Neural cell (in vitro differentiated cells): Measurements from ENCODE around the gene CLPSL1. TPM values are rescaled to one million over a fixed set of nuclear protein-coding genes. Genes with fewer than 3 reads are reported as not detected.

Source experiments
- H2AFZ ChIP-seq: fragments of 200-600, 300-800 bp; sonication (generic), shearing (Covaris generic); 2 replicates; pipeline ENCODE4 v1.6.0; 2014; ENCODE audit warnings: low read depth, mild to moderate bottlenecking, antibody characterized with exemption, low read length, moderate library complexity
- H3F3A ChIP-seq: fragments of 200-600 bp; shearing (Covaris generic); 2 replicates; pipeline ENCODE4 v1.6.1; 2016; ENCODE audit warnings: mild to moderate bottlenecking, moderate library complexity, mixed read lengths, antibody characterized with exemption, low read length; ENCODE audit not compliant: insufficient read depth, poor library complexity, severe bottlenecking
- H3K27ac ChIP-seq: fragments of 200-600, 300-800 bp; sonication (generic), shearing (Covaris generic); 2 replicates; pipeline ENCODE4 v1.5.1; 2014; ENCODE audit warnings: mild to moderate bottlenecking, low read length, moderate library complexity
- H3K27me3 ChIP-seq: fragments of 300-800, 200-600 bp; sonication (generic), shearing (Covaris generic); 2 replicates; pipeline ENCODE4 v1.6.0; 2014; ENCODE audit warnings: mild to moderate bottlenecking, low read depth, low read length, moderate library complexity; ENCODE audit not compliant: insufficient read depth
- H3K36me3 ChIP-seq: fragments of 300-800, 200-600 bp; sonication (generic), shearing (Covaris generic); 2 replicates; pipeline ENCODE4 v1.5.1; 2014; ENCODE audit warnings: mild to moderate bottlenecking, antibody characterized with exemption, low read length, moderate library complexity; ENCODE audit not compliant: insufficient read depth
- H3K4me2 ChIP-seq: fragments of 300-800, 200-600 bp; sonication (generic), shearing (Covaris generic); 2 replicates; pipeline ENCODE4 v1.6.0; 2014; ENCODE audit warnings: mild to moderate bottlenecking, low read length
- H3K4me3 ChIP-seq: fragments of 300-800, 200-600 bp; sonication (generic), shearing (Covaris generic); 2 replicates; pipeline ENCODE4 v1.5.1; 2014; ENCODE audit warnings: mild to moderate bottlenecking, low read length, moderate library complexity
- H3K79me2 ChIP-seq: fragments of 200-600 bp; shearing (Covaris generic); replicated peaks from 2 replicates; pipeline ENCODE4 v1.6.0; 2014; ENCODE audit warnings: mild to moderate bottlenecking, low read length, moderate library complexity; ENCODE audit not compliant: insufficient read depth
- H3K9ac ChIP-seq: fragments of 300-800, 200-600 bp; sonication (generic), shearing (Covaris generic); 2 replicates; pipeline ENCODE4 v1.6.1; 2016; ENCODE audit warnings: mild to moderate bottlenecking, low read length, mixed read lengths
- H3K9me2 ChIP-seq: fragments of 200-600 bp; shearing (Covaris generic); 2 replicates; pipeline ENCODE4 v1.6.1; 2016; ENCODE audit warnings: mild to moderate bottlenecking, low read length, mixed read lengths; ENCODE audit not compliant: insufficient read depth
- H3K9me3 ChIP-seq: fragments of 200-600, 300-800 bp; sonication (generic), shearing (Covaris generic); 2 replicates; pipeline ENCODE4 v1.6.1; 2016; ENCODE audit warnings: mild to moderate bottlenecking, mixed run types, low read length, moderate library complexity, mixed read lengths
- H4K20me1 ChIP-seq: fragments of 200-600 bp; shearing (Covaris generic); 2 replicates; pipeline ENCODE4 v1.6.1; 2016; ENCODE audit warnings: mild to moderate bottlenecking, mixed run types; ENCODE audit not compliant: insufficient read depth
- EP300 ChIP-seq: fragments of 450-650 bp; conservative IDR thresholded peaks from 2 replicates; pipeline ENCODE4 v1.6.1; 2014; ENCODE audit warnings: antibody characterized with exemption, mild to moderate bottlenecking, moderate library complexity; ENCODE audit not compliant: poor library complexity, severe bottlenecking
- EZH2 ChIP-seq: fragments of 200-600, 300-800 bp; shearing (Covaris generic), sonication (generic); IDR thresholded peaks from 2 replicates; pipeline ENCODE4 v1.6.1; 2014; ENCODE audit warnings: antibody characterized with exemption, low read length, borderline replicate concordance, mild to moderate bottlenecking; ENCODE audit not compliant: insufficient read depth, poor library complexity, severe bottlenecking
- MXI1 ChIP-seq: fragments of 450-650 bp; conservative IDR thresholded peaks from 2 replicates; pipeline ENCODE4 v1.6.1; 2014; ENCODE audit warnings: antibody characterized with exemption, mild to moderate bottlenecking; ENCODE audit not compliant: poor library complexity, severe bottlenecking
- POLR2AphosphoS5 ChIP-seq: IDR thresholded peaks from 2 replicates; pipeline ENCODE4 v1.6.1; 2012
- RAD21 ChIP-seq: fragments of 450-650 bp; conservative IDR thresholded peaks from 2 replicates; pipeline ENCODE4 v1.6.1; 2014; ENCODE audit warnings: antibody characterized with exemption, mild to moderate bottlenecking, moderate library complexity
- SMC3 ChIP-seq: fragments of 450-650 bp; conservative IDR thresholded peaks from 2 replicates; pipeline ENCODE4 v1.6.1; 2014; ENCODE audit warnings: antibody characterized with exemption, mild to moderate bottlenecking, moderate library complexity; ENCODE audit not compliant: poor library complexity
- TAF1 ChIP-seq: IDR thresholded peaks from 2 replicates; pipeline ENCODE4 v1.6.1; 2012; ENCODE audit warnings: low read depth
- polyA plus RNA-seq: library from polyadenylated mRNA; depleted of rRNA; stranded (reverse); fragments of >200 nt; gene quantifications from 2 replicates; pipeline ENCODE4 v1.2.3, GENCODE V29; 2014
- TF ChIP-seq, protein P1 (sequence below): IDR thresholded peaks from 2 replicates; pipeline ENCODE4 v1.6.1; 2012; ENCODE audit warnings: borderline replicate concordance
- TF ChIP-seq, protein P2 (sequence below): fragments of 450-650 bp; IDR thresholded peaks from 2 replicates; pipeline ENCODE4 v1.5.1; 2014; ENCODE audit warnings: antibody characterized with exemption, mild to moderate bottlenecking, moderate library complexity; ENCODE audit not compliant: poor library complexity, severe bottlenecking

The CLPSL1 gene
- polyA plus RNA-seq, 1 donor from 2014 or later, result not detected

DNA sequence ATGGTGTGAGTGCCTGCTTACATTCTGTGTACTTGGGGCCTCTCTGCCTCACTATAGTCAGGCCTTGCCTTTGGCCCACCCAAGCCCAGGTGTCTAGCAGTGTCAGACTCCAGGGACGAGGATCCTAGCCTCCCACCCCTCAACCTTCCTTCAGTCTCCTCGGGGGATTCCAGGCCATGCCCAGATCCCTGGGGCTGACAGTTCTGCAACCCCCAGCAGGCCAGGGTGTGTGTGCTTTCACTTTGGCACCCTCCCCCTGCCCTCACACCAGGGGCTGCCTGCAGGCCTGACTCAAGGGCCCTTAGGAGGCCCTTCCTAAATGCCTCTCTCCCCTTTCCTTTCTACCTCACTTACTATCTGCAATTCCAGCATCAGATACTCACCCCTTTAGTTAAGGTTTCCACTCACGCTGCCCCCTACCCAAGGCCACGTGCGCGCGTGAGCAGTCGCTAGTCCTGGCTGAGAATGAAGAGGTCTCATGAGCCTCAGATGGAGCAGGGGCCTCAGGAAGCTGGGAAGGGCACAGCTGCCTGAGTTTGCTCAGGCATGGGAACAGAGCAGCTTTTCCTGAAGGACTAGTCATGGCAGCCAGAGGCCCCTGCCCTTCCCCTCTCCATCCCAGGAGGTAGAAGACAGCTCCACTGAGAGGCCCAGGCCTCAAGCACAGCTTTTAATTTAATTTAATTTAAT is 17.2 kb downstream of the CLPSL1 start:
- TF ChIP-seq EZH2 (no peak), EP300 (no peak), POLR2AphosphoS5 (no peak), SMC3 (no peak), RAD21 (no peak), MXI1 (no peak), TAF1 (no peak)
- TF ChIP-seq, protein P1, sequence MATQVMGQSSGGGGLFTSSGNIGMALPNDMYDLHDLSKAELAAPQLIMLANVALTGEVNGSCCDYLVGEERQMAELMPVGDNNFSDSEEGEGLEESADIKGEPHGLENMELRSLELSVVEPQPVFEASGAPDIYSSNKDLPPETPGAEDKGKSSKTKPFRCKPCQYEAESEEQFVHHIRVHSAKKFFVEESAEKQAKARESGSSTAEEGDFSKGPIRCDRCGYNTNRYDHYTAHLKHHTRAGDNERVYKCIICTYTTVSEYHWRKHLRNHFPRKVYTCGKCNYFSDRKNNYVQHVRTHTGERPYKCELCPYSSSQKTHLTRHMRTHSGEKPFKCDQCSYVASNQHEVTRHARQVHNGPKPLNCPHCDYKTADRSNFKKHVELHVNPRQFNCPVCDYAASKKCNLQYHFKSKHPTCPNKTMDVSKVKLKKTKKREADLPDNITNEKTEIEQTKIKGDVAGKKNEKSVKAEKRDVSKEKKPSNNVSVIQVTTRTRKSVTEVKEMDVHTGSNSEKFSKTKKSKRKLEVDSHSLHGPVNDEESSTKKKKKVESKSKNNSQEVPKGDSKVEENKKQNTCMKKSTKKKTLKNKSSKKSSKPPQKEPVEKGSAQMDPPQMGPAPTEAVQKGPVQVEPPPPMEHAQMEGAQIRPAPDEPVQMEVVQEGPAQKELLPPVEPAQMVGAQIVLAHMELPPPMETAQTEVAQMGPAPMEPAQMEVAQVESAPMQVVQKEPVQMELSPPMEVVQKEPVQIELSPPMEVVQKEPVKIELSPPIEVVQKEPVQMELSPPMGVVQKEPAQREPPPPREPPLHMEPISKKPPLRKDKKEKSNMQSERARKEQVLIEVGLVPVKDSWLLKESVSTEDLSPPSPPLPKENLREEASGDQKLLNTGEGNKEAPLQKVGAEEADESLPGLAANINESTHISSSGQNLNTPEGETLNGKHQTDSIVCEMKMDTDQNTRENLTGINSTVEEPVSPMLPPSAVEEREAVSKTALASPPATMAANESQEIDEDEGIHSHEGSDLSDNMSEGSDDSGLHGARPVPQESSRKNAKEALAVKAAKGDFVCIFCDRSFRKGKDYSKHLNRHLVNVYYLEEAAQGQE, result no peak
- TF ChIP-seq, protein P2, sequence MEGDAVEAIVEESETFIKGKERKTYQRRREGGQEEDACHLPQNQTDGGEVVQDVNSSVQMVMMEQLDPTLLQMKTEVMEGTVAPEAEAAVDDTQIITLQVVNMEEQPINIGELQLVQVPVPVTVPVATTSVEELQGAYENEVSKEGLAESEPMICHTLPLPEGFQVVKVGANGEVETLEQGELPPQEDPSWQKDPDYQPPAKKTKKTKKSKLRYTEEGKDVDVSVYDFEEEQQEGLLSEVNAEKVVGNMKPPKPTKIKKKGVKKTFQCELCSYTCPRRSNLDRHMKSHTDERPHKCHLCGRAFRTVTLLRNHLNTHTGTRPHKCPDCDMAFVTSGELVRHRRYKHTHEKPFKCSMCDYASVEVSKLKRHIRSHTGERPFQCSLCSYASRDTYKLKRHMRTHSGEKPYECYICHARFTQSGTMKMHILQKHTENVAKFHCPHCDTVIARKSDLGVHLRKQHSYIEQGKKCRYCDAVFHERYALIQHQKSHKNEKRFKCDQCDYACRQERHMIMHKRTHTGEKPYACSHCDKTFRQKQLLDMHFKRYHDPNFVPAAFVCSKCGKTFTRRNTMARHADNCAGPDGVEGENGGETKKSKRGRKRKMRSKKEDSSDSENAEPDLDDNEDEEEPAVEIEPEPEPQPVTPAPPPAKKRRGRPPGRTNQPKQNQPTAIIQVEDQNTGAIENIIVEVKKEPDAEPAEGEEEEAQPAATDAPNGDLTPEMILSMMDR, result no peak
- H3K9me3 ChIP-seq, result no peaks in the 10 kb centered on the region

DNA sequence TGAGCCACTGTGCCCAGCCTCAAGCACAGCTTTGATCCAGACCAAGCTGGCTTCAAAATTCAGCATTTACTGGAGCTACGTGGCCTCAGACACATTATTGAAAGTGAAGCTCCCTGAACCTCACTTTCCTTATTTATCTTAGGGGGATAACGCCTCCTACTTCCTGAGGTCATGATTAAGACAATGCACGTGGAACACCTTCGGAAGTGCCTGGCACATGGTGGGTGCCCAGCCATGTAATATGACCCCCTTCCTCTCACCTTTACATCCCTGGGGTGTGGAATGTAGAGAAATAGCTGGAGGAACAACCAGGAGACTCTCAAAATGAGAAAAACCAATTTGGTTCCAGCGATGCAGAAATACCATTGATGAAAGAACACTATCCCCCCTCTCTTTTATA is 17.9 kb downstream of the CLPSL1 start:
- Histone ChIP-seq H3K79me2 (no peaks in the 10 kb centered on the region), H3K27ac (no peak overlapping the region), H3K9ac (no peak overlapping the region), H3K9me2 (no peaks in the 10 kb centered on the region), H3K9me3 (no peaks in the 10 kb centered on the region), H3K27me3 (no peaks in the 10 kb centered on the region), H3K4me3 (no peak overlapping the region), H3K36me3 (no peaks in the 10 kb centered on the region), H2AFZ (no peak overlapping the region), H3K4me2 (no peak overlapping the region), H3F3A (no peaks in the 10 kb centered on the region), H4K20me1 (no peaks in the 10 kb centered on the region)
- TF ChIP-seq, protein P2, result no peak
- TF ChIP-seq EP300 (no peak), TAF1 (no peak), RAD21 (no peak), MXI1 (no peak), POLR2AphosphoS5 (no peak), EZH2 (no peak), SMC3 (no peak)
- TF ChIP-seq, protein P1, result no peak

More for the DNA sequence above, 17.2 kb downstream of the CLPSL1 start:
- no peak overlapping the region for H3K9ac ChIP-seq
- H2AFZ ChIP-seq, result no peak overlapping the region
- no peaks in the 10 kb centered on the region for H3K27me3 ChIP-seq
- no peak overlapping the region for H3K27ac ChIP-seq
- H3K79me2 ChIP-seq, result no peaks in the 10 kb centered on the region
- no peaks in the 10 kb centered on the region for H4K20me1 ChIP-seq
- H3K4me2 ChIP-seq, result no peak overlapping the region
- H3K36me3 ChIP-seq, result no peaks in the 10 kb centered on the region
- H3K9me2 ChIP-seq, result no peaks in the 10 kb centered on the region
- no peaks in the 10 kb centered on the region for H3F3A ChIP-seq
- H3K4me3 ChIP-seq, result no peak overlapping the region
